Measurements from ENCODE around the gene MCM6. TPM values are rescaled to one million over a fixed set of nuclear protein-coding genes. Genes with fewer than 3 reads are reported as not detected.

MCM6 gene
- total RNA-seq, 1 experiment from 2014 or later: 101 TPM

GRCh38 chr2:135832891-135833290, 43.4 kb downstream of the MCM6 start:
- no peak overlapping the region for H3K4me3 ChIP-seq (ENCODE audit: low read depth, low read length, poor library complexity, severe bottlenecking)
- POLR2A ChIA-PET (ENCODE audit: low non-redundant PET): no interaction called here
- no peaks in the 10 kb centered on the region for H3K9me3 ChIP-seq (ENCODE audit: low read depth, low read length, poor library complexity, severe bottlenecking)
- H3K4me1 ChIP-seq (ENCODE audit: insufficient read depth, low read length, poor library complexity, severe bottlenecking): peaks cover 4% of the 10 kb centered on the region
- H3K27ac ChIP-seq (ENCODE audit: low read depth, low read length, poor library complexity, severe bottlenecking): no peak overlapping the region
- no peaks in the 10 kb centered on the region for H3K36me3 ChIP-seq (ENCODE audit: insufficient read depth, low read length, poor library complexity, severe bottlenecking)
- no peak for DNase-seq (ENCODE audit: low spot score)
- H3K27me3 ChIP-seq (replicated peaks; ENCODE audit: insufficient read depth, low read depth, low read length, poor library complexity): no peaks in the 10 kb centered on the region
- BruUV-seq (replicated peaks): no TSS peak
- CTCF ChIA-PET: no interaction called here
- TF ChIP-seq EZH2 (IDR thresholded peaks at IDR 0.05; ENCODE audit: borderline replicate concordance, low read depth, low read length, poor library complexity, severe bottlenecking) (no peak), CTCF (conservative IDR thresholded peaks at IDR 0.05; ENCODE audit: low read depth, low read length) (no peak)
- intact Hi-C loops (cut with micrococcal nuclease; ENCODE audit: unreplicated experiment): no loop called here

- Histone ChIP-seq H3K27me3 (replicated peaks; ENCODE audit: insufficient read depth, low read depth, low read length, poor library complexity) (no peaks in the 10 kb centered on the region), H3K27ac (ENCODE audit: low read depth, low read length, poor library complexity, severe bottlenecking) (no peak overlapping the region), H3K4me1 (ENCODE audit: insufficient read depth, low read length, poor library complexity, severe bottlenecking) (peaks cover 4% of the 10 kb centered on the region), H3K36me3 (ENCODE audit: insufficient read depth, low read length, poor library complexity, severe bottlenecking) (no peaks in the 10 kb centered on the region), H3K9me3 (ENCODE audit: low read depth, low read length, poor library complexity, severe bottlenecking) (no peaks in the 10 kb centered on the region), H3K4me3 (ENCODE audit: low read depth, low read length, poor library complexity, severe bottlenecking) (no peak overlapping the region)
- intact Hi-C loops (cut with micrococcal nuclease; ENCODE audit: unreplicated experiment): no loop called here
- POLR2A ChIA-PET (ENCODE audit: low non-redundant PET): no interaction called here
- no TSS peak for BruUV-seq (replicated peaks)
- CTCF ChIA-PET: no interaction called here
- no peak for TF ChIP-seq EZH2 (IDR thresholded peaks at IDR 0.05; ENCODE audit: borderline replicate concordance, low read depth, low read length, poor library complexity, severe bottlenecking)
- TF ChIP-seq CTCF (conservative IDR thresholded peaks at IDR 0.05; ENCODE audit: low read depth, low read length): no peak
- no peak for DNase-seq (ENCODE audit: low spot score)
Measured at GRCh38 chr2:135831180-135831812, 44.9 kb downstream of the MCM6 start.

GRCh38 chr2:135829378-135830135, 46.7 kb downstream of the MCM6 start:
- H3K27ac ChIP-seq (ENCODE audit: low read depth, low read length, poor library complexity, severe bottlenecking): no peak overlapping the region
- intact Hi-C loops (cut with micrococcal nuclease; ENCODE audit: unreplicated experiment): no loop called here
- H3K4me3 ChIP-seq (ENCODE audit: low read depth, low read length, poor library complexity, severe bottlenecking): no peak overlapping the region
- ChIA-PET CTCF (interaction anchor here (0.6 kb wide), 1 partner anchor 11 kb away, joined by 4 read pairs; no protein-coding TSS in a partner anchor), POLR2A (ENCODE audit: low non-redundant PET) (no interaction called here)
- H3K27me3 ChIP-seq (replicated peaks; ENCODE audit: insufficient read depth, low read depth, low read length, poor library complexity): no peaks in the 10 kb centered on the region
- H3K9me3 ChIP-seq (ENCODE audit: low read depth, low read length, poor library complexity, severe bottlenecking): no peaks in the 10 kb centered on the region
- DNase-seq (ENCODE audit: low spot score): peak; percentile 54
- H3K4me1 ChIP-seq (ENCODE audit: insufficient read depth, low read length, poor library complexity, severe bottlenecking): peaks cover 4% of the 10 kb centered on the region
- TF ChIP-seq CTCF (conservative IDR thresholded peaks at IDR 0.05; ENCODE audit: low read depth, low read length) (no peak), EZH2 (IDR thresholded peaks at IDR 0.05; ENCODE audit: borderline replicate concordance, low read depth, low read length, poor library complexity, severe bottlenecking) (no peak)
- no peaks in the 10 kb centered on the region for H3K36me3 ChIP-seq (ENCODE audit: insufficient read depth, low read length, poor library complexity, severe bottlenecking)
- BruUV-seq (replicated peaks): no TSS peak

Data from A673 (cell line).